Keratinocyte (primary cell): ENCODE measurements around the gene SH3RF1.

Experiments used
- EZH2 ChIP-seq: IDR thresholded peaks from one replicate; pipeline ENCODE4 v1.6.1; 2012; ENCODE audit warnings: inconsistent platforms, mild to moderate bottlenecking, low read length, moderate library complexity
- TF ChIP-seq, protein P1 (sequence below), 3 experiments: IDR thresholded peaks in 1 of 3; conservative IDR thresholded peaks in 1 of 3; optimal IDR thresholded peaks in 1 of 3; 2 replicates in 2 of 3; 3 replicates in 1 of 3; pipeline versions ENCODE3 to v1.5.1; 2011; ENCODE audit warnings: low read length in 3 of 3, mild to moderate bottlenecking in 3 of 3, moderate library complexity in 2 of 3, control low read depth in 1 of 3, inconsistent platforms in 1 of 3; ENCODE audit not compliant: insufficient read depth in 2 of 3; ENCODE audit errors: extremely low read depth in 1 of 3

DNA sequence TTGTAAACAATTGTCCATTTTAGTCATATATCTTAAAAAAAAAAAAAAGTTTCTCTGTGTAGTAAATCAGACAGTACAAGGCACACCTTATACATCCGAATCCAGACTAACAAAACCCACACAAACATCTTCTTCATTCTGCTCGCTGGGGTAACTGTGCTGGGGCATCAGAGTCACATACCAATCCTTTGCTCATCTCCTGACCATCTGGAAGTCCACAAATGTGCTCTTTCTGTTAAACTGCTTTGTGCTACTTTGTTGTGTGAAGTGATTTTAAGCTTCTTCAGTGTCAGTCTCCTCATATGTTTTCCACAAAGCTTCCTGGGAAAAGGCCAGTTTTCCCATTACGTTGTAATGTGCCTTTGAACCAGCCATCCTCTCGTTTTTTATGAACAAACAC, 174.5 kb downstream of the SH3RF1 start:
- TF ChIP-seq, protein P1, sequence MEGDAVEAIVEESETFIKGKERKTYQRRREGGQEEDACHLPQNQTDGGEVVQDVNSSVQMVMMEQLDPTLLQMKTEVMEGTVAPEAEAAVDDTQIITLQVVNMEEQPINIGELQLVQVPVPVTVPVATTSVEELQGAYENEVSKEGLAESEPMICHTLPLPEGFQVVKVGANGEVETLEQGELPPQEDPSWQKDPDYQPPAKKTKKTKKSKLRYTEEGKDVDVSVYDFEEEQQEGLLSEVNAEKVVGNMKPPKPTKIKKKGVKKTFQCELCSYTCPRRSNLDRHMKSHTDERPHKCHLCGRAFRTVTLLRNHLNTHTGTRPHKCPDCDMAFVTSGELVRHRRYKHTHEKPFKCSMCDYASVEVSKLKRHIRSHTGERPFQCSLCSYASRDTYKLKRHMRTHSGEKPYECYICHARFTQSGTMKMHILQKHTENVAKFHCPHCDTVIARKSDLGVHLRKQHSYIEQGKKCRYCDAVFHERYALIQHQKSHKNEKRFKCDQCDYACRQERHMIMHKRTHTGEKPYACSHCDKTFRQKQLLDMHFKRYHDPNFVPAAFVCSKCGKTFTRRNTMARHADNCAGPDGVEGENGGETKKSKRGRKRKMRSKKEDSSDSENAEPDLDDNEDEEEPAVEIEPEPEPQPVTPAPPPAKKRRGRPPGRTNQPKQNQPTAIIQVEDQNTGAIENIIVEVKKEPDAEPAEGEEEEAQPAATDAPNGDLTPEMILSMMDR (optimal IDR thresholded peaks at IDR 0.05 in 1 of 3, IDR thresholded peaks at IDR 0.05 in 1 of 3, conservative IDR thresholded peaks at IDR 0.05 in 1 of 3; ENCODE audit: extremely low read depth in 1 of 3, insufficient read depth in 2 of 3, low read length in 3 of 3): no peak
- no peak for TF ChIP-seq EZH2
